IMR-90 (cell line): ENCODE measurements around the gene CDYL2. TPM values are rescaled to one million over a fixed set of nuclear protein-coding genes. Genes with fewer than 3 reads are reported as not detected.

Experiments used
- ATAC-seq: fragments of 200-7000 bp; cut with Tn5 transposase; 2 replicates; pipeline ENCODE4 v1.9.1; 2020; ENCODE audit warnings: low read depth, mild to moderate bottlenecking, moderate library complexity
- BruUV-seq: library from RNA; stranded (reverse); fragments of 400-500 nt; replicated peaks from 2 replicates; lab custom pipeline; 2021; lab: Mats Ljungman, UMichigan
- CTCF ChIA-PET: fragments of 300-600 bp; formaldehyde crosslinking; extraction: SDS; loops from one replicate; lab custom pipeline; 2021; ENCODE audit warnings: antibody characterized with exemption; lab: Yijun Ruan, JAX
- POLR2A ChIA-PET: fragments of 300-600 bp; sonication (Branson Sonifier 250); formaldehyde crosslinking; loops from one replicate; lab custom pipeline; 2022; ENCODE audit warnings: antibody characterized with exemption; ENCODE audit not compliant: unreplicated experiment; lab: Charles Lee
- DNase-seq: peaks from one replicate; pipeline ENCODE4 v3.0.0; 2013
- H2AFZ ChIP-seq: replicated peaks from 2 replicates; pipeline ENCODE3; 2013; ENCODE audit warnings: low read length, mild to moderate bottlenecking; ENCODE audit not compliant: poor library complexity
- H2AK5ac ChIP-seq: 2 replicates; pipeline ENCODE4 v1.6.1; 2013; ENCODE audit warnings: low read depth, low read length, inconsistent platforms
- H2AK9ac ChIP-seq: replicated peaks from 2 replicates; pipeline ENCODE3; 2013; ENCODE audit warnings: mild to moderate bottlenecking, low read depth, low read length, moderate library complexity; ENCODE audit not compliant: poor library complexity
- H2BK120ac ChIP-seq: 2 replicates; pipeline ENCODE4 v1.6.1; 2013; ENCODE audit warnings: low read depth, low read length, inconsistent platforms
- H2BK15ac ChIP-seq: 3 replicates; pipeline ENCODE4 v1.6.1; 2013; ENCODE audit warnings: low read depth, low read length, inconsistent platforms
- H2BK20ac ChIP-seq: 2 replicates; pipeline ENCODE4 v1.6.1; 2013; ENCODE audit warnings: low read depth, mild to moderate bottlenecking, inconsistent platforms, low read length, moderate library complexity
- H2BK5ac ChIP-seq: 2 replicates; pipeline ENCODE4 v1.6.1; 2013; ENCODE audit warnings: mild to moderate bottlenecking, low read depth, low read length, inconsistent platforms; ENCODE audit not compliant: poor library complexity, severe bottlenecking
- H3K14ac ChIP-seq: replicated peaks from 2 replicates; pipeline ENCODE4 v1.6.1; 2013; ENCODE audit warnings: low read depth, low read length, inconsistent platforms
- H3K18ac ChIP-seq: 2 replicates; pipeline ENCODE4 v1.6.1; 2013; ENCODE audit warnings: low read depth, low read length, control low read depth
- H3K23ac ChIP-seq: 2 replicates; pipeline ENCODE4 v1.6.1; 2013; ENCODE audit warnings: low read depth, low read length, inconsistent platforms
- H3K27ac ChIP-seq: 2 replicates; pipeline ENCODE4 v1.5.1; 2013; ENCODE audit warnings: mild to moderate bottlenecking, control low read depth, low read length; ENCODE audit not compliant: insufficient read depth
- H3K27me3 ChIP-seq: 2 replicates; pipeline ENCODE4 v1.6.1; 2013; ENCODE audit warnings: low read length; ENCODE audit not compliant: control insufficient read depth, insufficient read depth
- H3K36me3 ChIP-seq: 2 replicates; pipeline ENCODE4 v1.6.1; 2013; ENCODE audit warnings: low read length, mixed read lengths; ENCODE audit not compliant: control insufficient read depth, insufficient read depth
- H3K4ac ChIP-seq: 2 replicates; pipeline ENCODE4 v1.6.1; 2013; ENCODE audit warnings: low read depth, low read length, inconsistent platforms
- H3K4me1 ChIP-seq: 2 replicates; pipeline ENCODE4 v1.6.1; 2013; ENCODE audit warnings: low read length, mixed read lengths; ENCODE audit not compliant: control insufficient read depth, insufficient read depth
- H3K4me2 ChIP-seq: 2 replicates; pipeline ENCODE4 v1.6.1; 2013; ENCODE audit warnings: low read depth, mild to moderate bottlenecking, control low read depth, low read length, moderate library complexity
- H3K4me3 ChIP-seq: 2 replicates; pipeline ENCODE4 v1.5.1; 2013; ENCODE audit warnings: low read depth, mild to moderate bottlenecking, control low read depth, low read length, moderate library complexity; ENCODE audit not compliant: insufficient read depth
- H3K56ac ChIP-seq: 2 replicates; pipeline ENCODE4 v1.6.1; 2013; ENCODE audit warnings: low read length, inconsistent platforms; ENCODE audit not compliant: insufficient read depth; ENCODE audit errors: extremely low read depth
- H3K79me1 ChIP-seq, 2 experiments: 2 replicates each; pipeline ENCODE4 v1.6.1; 2013; ENCODE audit warnings: low read length in 2 of 2, inconsistent platforms in 1 of 2, low read depth in 1 of 2
- H3K9ac ChIP-seq: 2 replicates; pipeline ENCODE4 v1.6.1; 2013; ENCODE audit warnings: low read depth, low read length, control low read depth
- H3K9me1 ChIP-seq: 2 replicates; pipeline ENCODE4 v1.6.1; 2013; ENCODE audit warnings: low read length, inconsistent platforms; ENCODE audit not compliant: insufficient read depth
- H3K9me3 ChIP-seq: 2 replicates; pipeline ENCODE4 v1.6.1; 2013; ENCODE audit warnings: low read length; ENCODE audit not compliant: control insufficient read depth, insufficient read depth
- H4K20me1 ChIP-seq: 2 replicates; pipeline ENCODE4 v1.6.1; 2013; ENCODE audit warnings: low read length, inconsistent platforms; ENCODE audit not compliant: insufficient read depth
- H4K5ac ChIP-seq: 2 replicates; pipeline ENCODE4 v1.6.1; 2013; ENCODE audit warnings: mild to moderate bottlenecking, low read depth, low read length, control low read depth
- H4K8ac ChIP-seq, 2 experiments: 2 replicates each; pipeline ENCODE4 v1.6.1; 2013; ENCODE audit warnings: low read depth in 2 of 2, low read length in 2 of 2, control low read depth in 1 of 2, inconsistent platforms in 1 of 2
- H4K91ac ChIP-seq: 2 replicates; pipeline ENCODE4 v1.6.1; 2013; ENCODE audit warnings: low read depth, low read length, inconsistent platforms; ENCODE audit not compliant: insufficient read depth
- BHLHE40 ChIP-seq: fragments of 150-350 bp; IDR thresholded peaks from 2 replicates; pipeline ENCODE4 v1.6.1; 2016; ENCODE audit warnings: mild to moderate bottlenecking, low read depth, low read length
- CEBPB ChIP-seq: IDR thresholded peaks from 2 replicates; pipeline ENCODE4 v1.6.1; 2012; ENCODE audit warnings: low read depth, low read length, improper control_type of control experiment
- CHD1 ChIP-seq: IDR thresholded peaks from 2 replicates; pipeline ENCODE4 v1.6.1; 2012; ENCODE audit warnings: low read depth, low read length, improper control_type of control experiment
- CTCF ChIP-seq: conservative IDR thresholded peaks from 2 replicates; pipeline ENCODE4 v1.5.1; 2012; ENCODE audit warnings: mild to moderate bottlenecking, low read depth, low read length, improper control_type of control experiment
- ELK1 ChIP-seq: fragments of 150-350 bp; IDR thresholded peaks from 2 replicates; pipeline ENCODE4 v1.6.1; 2016; ENCODE audit warnings: low read depth, mild to moderate bottlenecking, low read length, moderate library complexity, borderline replicate concordance
- FOS ChIP-seq: fragments of 150-350 bp; IDR thresholded peaks from 2 replicates; pipeline ENCODE4 v1.6.1; 2016; ENCODE audit warnings: low read depth, low read length
- MAFK ChIP-seq: IDR thresholded peaks from 2 replicates; pipeline ENCODE4 v1.6.1; 2012; ENCODE audit warnings: low read depth, low read length, improper control_type of control experiment
- MAZ ChIP-seq: IDR thresholded peaks from 2 replicates; pipeline ENCODE4 v1.6.1; 2012; ENCODE audit warnings: low read depth, mild to moderate bottlenecking, low read length, improper control_type of control experiment, moderate library complexity, borderline replicate concordance
- MXI1 ChIP-seq: IDR thresholded peaks from 2 replicates; pipeline ENCODE4 v1.6.1; 2012; ENCODE audit warnings: low read depth, mild to moderate bottlenecking, low read length, moderate library complexity, borderline replicate concordance
- NFE2L2 ChIP-seq: fragments of 150-350 bp; IDR thresholded peaks from 2 replicates; pipeline ENCODE4 v1.6.1; 2016; ENCODE audit warnings: low read depth, mild to moderate bottlenecking, low read length
- POLR2A ChIP-seq: IDR thresholded peaks from 2 replicates; pipeline ENCODE4 v1.6.1; 2012; ENCODE audit warnings: mild to moderate bottlenecking, low read depth, low read length
- RAD21 ChIP-seq: IDR thresholded peaks from 2 replicates; pipeline ENCODE4 v1.6.1; 2012; ENCODE audit warnings: low read length, improper control_type of control experiment
- RCOR1 ChIP-seq: IDR thresholded peaks from 2 replicates; pipeline ENCODE4 v1.6.1; 2012; ENCODE audit warnings: mild to moderate bottlenecking, low read length, improper control_type of control experiment; ENCODE audit not compliant: insufficient replicate concordance
- RFX5 ChIP-seq: IDR thresholded peaks from 2 replicates; pipeline ENCODE4 v1.8.0; 2012; ENCODE audit warnings: low read depth, mild to moderate bottlenecking, low read length, moderate library complexity
- SMC3 ChIP-seq: fragments of 150-350 bp; IDR thresholded peaks from 2 replicates; pipeline ENCODE4 v1.6.1; 2016; ENCODE audit warnings: low read depth, mild to moderate bottlenecking, antibody characterized with exemption, low read length, moderate library complexity
- WGBS, 2 experiments: methylation state at CpG; one replicate each; pipeline versions ENCODE4 v1.1.5 to v1.1.7; 2013; ENCODE audit warnings: missing lambda C conversion rate in 2 of 2; ENCODE audit not compliant: insufficient read length in 1 of 2; ENCODE audit errors: extremely low coverage in 2 of 2; 5-methylcytosine and 5-hydroxymethylcytosine counted together
- dilution Hi-C: fragments of 300-500 bp; cut with HindIII; formaldehyde crosslinking; loops from one replicate; pipeline ENCODE4 v1.14.3; 2018; ENCODE audit warnings: low sequenced_read_pairs; ENCODE audit not compliant: unreplicated experiment
- in situ Hi-C: fragments of 300-500 bp; cut with MboI; formaldehyde crosslinking; loops from 3 replicates; pipeline ENCODE4 v1.14.3; 2019; ENCODE audit warnings: low sequenced_read_pairs, inconsistent platforms, mixed read lengths
- intact Hi-C: fragments of 100-400 bp; cut with micrococcal nuclease; formaldehyde crosslinking; loops from 2 replicates; pipeline ENCODE4 v1.10.0; 2022
- polyA plus RNA-seq, 3 experiments: library from polyadenylated mRNA; depleted of rRNA; stranded (reverse); fragments of >200 nt; gene quantifications; 2 replicates each; pipeline ENCODE4 v1.2.3, GENCODE V29; 2012; ENCODE audit warnings: low replicate concordance in 1 of 3
- total RNA-seq: library from RNA; depleted of rRNA; stranded (reverse); fragments of >200 nt; gene quantifications from 2 replicates; pipeline ENCODE4 v1.2.3, GENCODE V29; 2012
- TF ChIP-seq, protein P1 (sequence below): fragments of 150-350 bp; IDR thresholded peaks from 2 replicates; pipeline ENCODE4 v1.6.1; 2017; ENCODE audit warnings: mild to moderate bottlenecking, antibody characterized with exemption, low read length, low read depth

CDYL2 gene
- total and polyA plus RNA-seq, 2 of the 4 experiments (the other 2 are of a cell fraction) = 1.2 to 3.9 TPM

- TF ChIP-seq, protein P1, sequence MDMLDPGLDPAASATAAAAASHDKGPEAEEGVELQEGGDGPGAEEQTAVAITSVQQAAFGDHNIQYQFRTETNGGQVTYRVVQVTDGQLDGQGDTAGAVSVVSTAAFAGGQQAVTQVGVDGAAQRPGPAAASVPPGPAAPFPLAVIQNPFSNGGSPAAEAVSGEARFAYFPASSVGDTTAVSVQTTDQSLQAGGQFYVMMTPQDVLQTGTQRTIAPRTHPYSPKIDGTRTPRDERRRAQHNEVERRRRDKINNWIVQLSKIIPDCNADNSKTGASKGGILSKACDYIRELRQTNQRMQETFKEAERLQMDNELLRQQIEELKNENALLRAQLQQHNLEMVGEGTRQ = no peak
- TF ChIP-seq BHLHE40 (no peak), CTCF (no peak), ELK1 (no peak), NFE2L2 (no peak), MXI1 (no peak), MAZ (no peak), CEBPB (no peak), RAD21 (no peak), RFX5 (no peak), CHD1 (no peak), RCOR1 (no peak), MAFK (no peak), SMC3 (no peak), FOS (no peak), POLR2A (no peak)
- Histone ChIP-seq H3K56ac (no peak overlapping the region), H2BK5ac (no peak overlapping the region), H3K14ac (no peak overlapping the region), H4K8ac (no peak overlapping the region), H4K20me1 (no peaks in the 10 kb centered on the region), H3K79me1 (no peaks in the 10 kb centered on the region), H3K27me3 (no peaks in the 10 kb centered on the region), H3K9ac (no peak overlapping the region), H2BK20ac (no peak overlapping the region), H4K5ac (no peak overlapping the region), H3K9me1 (no peaks in the 10 kb centered on the region), H2BK120ac (no peak overlapping the region), H3K27ac (no peak overlapping the region), H3K36me3 (no peaks in the 10 kb centered on the region), H3K4me2 (no peak overlapping the region), H3K9me3 (no peaks in the 10 kb centered on the region), H2AFZ (no peak overlapping the region), H2AK5ac (no peak overlapping the region), H3K23ac (no peak overlapping the region), H3K4me3 (no peak overlapping the region), H3K18ac (no peak overlapping the region), H3K4ac (no peak overlapping the region), H4K91ac (no peak overlapping the region), H2AK9ac (no peak overlapping the region), H3K4me1 (no peaks in the 10 kb centered on the region), H2BK15ac (no peak overlapping the region)
- DNase-seq (no peak), ATAC-seq (no peak)
- dilution Hi-C loops (no loop called here), in situ Hi-C loops (no loop called here), intact Hi-C loops (no loop called here)
- no TSS peak for BruUV-seq
- POLR2A ChIA-PET = no interaction called here
- CTCF ChIA-PET = no interaction called here
- no CpG with 5 or more reads among the region's 1 CpG for WGBS, 2 experiments
These were observed 44.5 kb upstream of the CDYL2 start for GRCh38 chr16:80848862-80849261.
